Measurements from ENCODE around the gene PI4KA. TPM values are rescaled to one million over a fixed set of nuclear protein-coding genes. Genes with fewer than 3 reads are reported as not detected.

PI4KA gene
- total and polyA plus RNA-seq, 2 of the 13 experiments (the other 11 are each of a cell fraction or from before 2014, with no cell fraction given), result 27.4 to 56.4 TPM

- TF ChIP-seq, protein P1, sequence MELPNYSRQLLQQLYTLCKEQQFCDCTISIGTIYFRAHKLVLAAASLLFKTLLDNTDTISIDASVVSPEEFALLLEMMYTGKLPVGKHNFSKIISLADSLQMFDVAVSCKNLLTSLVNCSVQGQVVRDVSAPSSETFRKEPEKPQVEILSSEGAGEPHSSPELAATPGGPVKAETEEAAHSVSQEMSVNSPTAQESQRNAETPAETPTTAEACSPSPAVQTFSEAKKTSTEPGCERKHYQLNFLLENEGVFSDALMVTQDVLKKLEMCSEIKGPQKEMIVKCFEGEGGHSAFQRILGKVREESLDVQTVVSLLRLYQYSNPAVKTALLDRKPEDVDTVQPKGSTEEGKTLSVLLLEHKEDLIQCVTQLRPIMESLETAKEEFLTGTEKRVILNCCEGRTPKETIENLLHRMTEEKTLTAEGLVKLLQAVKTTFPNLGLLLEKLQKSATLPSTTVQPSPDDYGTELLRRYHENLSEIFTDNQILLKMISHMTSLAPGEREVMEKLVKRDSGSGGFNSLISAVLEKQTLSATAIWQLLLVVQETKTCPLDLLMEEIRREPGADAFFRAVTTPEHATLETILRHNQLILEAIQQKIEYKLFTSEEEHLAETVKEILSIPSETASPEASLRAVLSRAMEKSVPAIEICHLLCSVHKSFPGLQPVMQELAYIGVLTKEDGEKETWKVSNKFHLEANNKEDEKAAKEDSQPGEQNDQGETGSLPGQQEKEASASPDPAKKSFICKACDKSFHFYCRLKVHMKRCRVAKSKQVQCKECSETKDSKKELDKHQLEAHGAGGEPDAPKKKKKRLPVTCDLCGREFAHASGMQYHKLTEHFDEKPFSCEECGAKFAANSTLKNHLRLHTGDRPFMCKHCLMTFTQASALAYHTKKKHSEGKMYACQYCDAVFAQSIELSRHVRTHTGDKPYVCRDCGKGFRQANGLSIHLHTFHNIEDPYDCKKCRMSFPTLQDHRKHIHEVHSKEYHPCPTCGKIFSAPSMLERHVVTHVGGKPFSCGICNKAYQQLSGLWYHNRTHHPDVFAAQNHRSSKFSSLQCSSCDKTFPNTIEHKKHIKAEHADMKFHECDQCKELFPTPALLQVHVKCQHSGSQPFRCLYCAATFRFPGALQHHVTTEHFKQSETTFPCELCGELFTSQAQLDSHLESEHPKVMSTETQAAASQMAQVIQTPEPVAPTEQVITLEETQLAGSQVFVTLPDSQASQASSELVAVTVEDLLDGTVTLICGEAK (IDR thresholded peaks at IDR 0.05), result no peak
- TF ChIP-seq, protein P1 (CRISPR knock-in tag; IDR thresholded peaks at IDR 0.05), result peak; percentile 29; the same call in 1 of the 2 replicates
- no peak; the same call in 1 of the 2 replicates for TF ChIP-seq ZNF558 (CRISPR knock-in tag; IDR thresholded peaks at IDR 0.05; ENCODE audit: borderline replicate concordance)
- no peak for TF ChIP-seq PRPF4 (IDR thresholded peaks at IDR 0.05; ENCODE audit: low read depth, low read length, poor library complexity, severe bottlenecking)
- TF ChIP-seq, protein P2, sequence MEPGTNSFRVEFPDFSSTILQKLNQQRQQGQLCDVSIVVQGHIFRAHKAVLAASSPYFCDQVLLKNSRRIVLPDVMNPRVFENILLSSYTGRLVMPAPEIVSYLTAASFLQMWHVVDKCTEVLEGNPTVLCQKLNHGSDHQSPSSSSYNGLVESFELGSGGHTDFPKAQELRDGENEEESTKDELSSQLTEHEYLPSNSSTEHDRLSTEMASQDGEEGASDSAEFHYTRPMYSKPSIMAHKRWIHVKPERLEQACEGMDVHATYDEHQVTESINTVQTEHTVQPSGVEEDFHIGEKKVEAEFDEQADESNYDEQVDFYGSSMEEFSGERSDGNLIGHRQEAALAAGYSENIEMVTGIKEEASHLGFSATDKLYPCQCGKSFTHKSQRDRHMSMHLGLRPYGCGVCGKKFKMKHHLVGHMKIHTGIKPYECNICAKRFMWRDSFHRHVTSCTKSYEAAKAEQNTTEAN (CRISPR knock-in tag; conservative IDR thresholded peaks at IDR 0.05), result peak; percentile 81
- no peak for TF ChIP-seq ZNF556 (CRISPR knock-in tag; IDR thresholded peaks at IDR 0.05; ENCODE audit: borderline replicate concordance)
- peak; percentile 93 for TF ChIP-seq TGIF2 (CRISPR knock-in tag; IDR thresholded peaks at IDR 0.05)
- TF ChIP-seq, protein P3, sequence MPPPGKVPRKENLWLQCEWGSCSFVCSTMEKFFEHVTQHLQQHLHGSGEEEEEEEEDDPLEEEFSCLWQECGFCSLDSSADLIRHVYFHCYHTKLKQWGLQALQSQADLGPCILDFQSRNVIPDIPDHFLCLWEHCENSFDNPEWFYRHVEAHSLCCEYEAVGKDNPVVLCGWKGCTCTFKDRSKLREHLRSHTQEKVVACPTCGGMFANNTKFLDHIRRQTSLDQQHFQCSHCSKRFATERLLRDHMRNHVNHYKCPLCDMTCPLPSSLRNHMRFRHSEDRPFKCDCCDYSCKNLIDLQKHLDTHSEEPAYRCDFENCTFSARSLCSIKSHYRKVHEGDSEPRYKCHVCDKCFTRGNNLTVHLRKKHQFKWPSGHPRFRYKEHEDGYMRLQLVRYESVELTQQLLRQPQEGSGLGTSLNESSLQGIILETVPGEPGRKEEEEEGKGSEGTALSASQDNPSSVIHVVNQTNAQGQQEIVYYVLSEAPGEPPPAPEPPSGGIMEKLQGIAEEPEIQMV (CRISPR knock-in tag; IDR thresholded peaks at IDR 0.05; ENCODE audit: low read depth), result no peak
- no peak for TF ChIP-seq SP140L (CRISPR knock-in tag; IDR thresholded peaks at IDR 0.05; ENCODE audit: borderline replicate concordance)
- peak; percentile 46; the same call in 1 of the 2 replicates for TF ChIP-seq GATAD1 (CRISPR knock-in tag; IDR thresholded peaks at IDR 0.05)
- peak; percentile 62; the same call in 1 of the 2 replicates for TF ChIP-seq NCOR1 (IDR thresholded peaks at IDR 0.05; ENCODE audit: borderline replicate concordance, low read length)
These were observed 81.0 kb downstream of the PI4KA start (continued) for GRCh38 chr22:20777420-20778177.

Data from HepG2 (cell line).